ENCODE data around the gene LHX3. TPM values are rescaled to one million over a fixed set of nuclear protein-coding genes. Genes with fewer than 3 reads are reported as not detected.

Gene LHX3
- total RNA-seq, 4 donors from 2014 or later, result not detected

GRCh38 chr9:136247947-136248637, 43.2 kb upstream of the LHX3 start:
- intact Hi-C loops (cut with DNase I), result no loop called here
- H3K4me3 ChIP-seq, result no peak overlapping the region
- peak overlapping the region in 1 of 4 donors; percentile 33 for H3K27ac ChIP-seq
- H3K9me3 ChIP-seq, result no peaks in the 10 kb centered on the region
- H3K27me3 ChIP-seq, result peaks cover 0 to 51% (median 0%) of the 10 kb centered on the region in 4 donors
- H3K36me3 ChIP-seq, result no peaks in the 10 kb centered on the region
- DNase-seq, result no peak
- 45 to 58% methylated on average over 12 to 16 of the region's 24 CpGs for whole genome bisulfite sequencing, 2 donors
- H3K4me1 ChIP-seq, result peaks cover 11 to 65% (median 13%) of the 10 kb centered on the region in 3 donors
- TF ChIP-seq CTCF (IDR thresholded peaks at IDR 0.05) (no peak), POLR2A (IDR thresholded peaks at IDR 0.05) (no peak)

- H3K36me3 ChIP-seq, result no peaks in the 10 kb centered on the region
- no peaks in the 10 kb centered on the region for H3K9me3 ChIP-seq
- TF ChIP-seq CTCF (IDR thresholded peaks at IDR 0.05), result no peak
- no peak for TF ChIP-seq POLR2A (IDR thresholded peaks at IDR 0.05)
- intact Hi-C loops (cut with DNase I), result no loop called here
- DNase-seq, result no peak
- no peak overlapping the region for H3K4me3 ChIP-seq
- WGBS, 2 donors, result 33 to 36% methylated on average over 4 of the region's 9 CpGs
- peaks cover 11 to 69% (median 13%) of the 10 kb centered on the region in 3 donors for H3K4me1 ChIP-seq
- peaks cover 0 to 46% (median 0%) of the 10 kb centered on the region in 4 donors for H3K27me3 ChIP-seq
- peak overlapping the region in 1 of 4 donors; percentile 33 for H3K27ac ChIP-seq
Measured at GRCh38 chr9:136247551-136247916, 42.6 kb upstream of the LHX3 start.

- Histone ChIP-seq H3K36me3 (no peaks in the 10 kb centered on the region), H3K4me3 (no peak overlapping the region), H3K27ac (peak overlapping the region in 1 of 4 donors; percentile 33), H3K4me1 (peaks cover 11 to 69% (median 13%) of the 10 kb centered on the region in 3 donors), H3K27me3 (peaks cover 0 to 41% (median 0%) of the 10 kb centered on the region in 4 donors), H3K9me3 (no peaks in the 10 kb centered on the region)
- no peak for DNase-seq
- no peak for TF ChIP-seq CTCF (IDR thresholded peaks at IDR 0.05)
- no peak for TF ChIP-seq POLR2A (IDR thresholded peaks at IDR 0.05)
- 62 to 69% methylated on average over 22 to 23 of the region's 26 CpGs for WGBS, 2 donors
- intact Hi-C loops (cut with DNase I), result no loop called here
Measured at GRCh38 chr9:136246849-136247550, 42.1 kb upstream of the LHX3 start.

GRCh38 chr9:136245219-136246150, 40.6 kb upstream of the LHX3 start, which contains the start of gene QSOX2:
TSS of gene QSOX2 (minus strand) at chr9:136245812. CDS start at chr9:136245803, 9 bp downstream.
- no peaks in the 10 kb centered on the region for H3K36me3 ChIP-seq
- peak in 1 of 4 donors; percentile 10 for TF ChIP-seq POLR2A (IDR thresholded peaks at IDR 0.05)
- no peak for TF ChIP-seq CTCF (IDR thresholded peaks at IDR 0.05)
- intact Hi-C loops (cut with DNase I), result no loop called here

More at GRCh38 chr9:136245219-136246150, 40.6 kb upstream of the LHX3 start, which contains the start of gene QSOX2:
- H3K27ac ChIP-seq, result peak within 1 kb of the TSS; percentile 49 to 69 (median 64)
- H3K4me3 ChIP-seq, result peak within 1 kb of the TSS; percentile 66 to 93 (median 86)
- peak; percentile 30 for DNase-seq
- 0 to 1% methylated on average over 4 to 32 of the region's 112 CpGs for WGBS, 2 donors
- no peaks in the 10 kb centered on the region for H3K9me3 ChIP-seq
- peaks cover 0 to 31% (median 0%) of the 10 kb centered on the region in 4 donors for H3K27me3 ChIP-seq
- H3K4me1 ChIP-seq, result peaks cover 11 to 62% (median 13%) of the 10 kb centered on the region in 3 donors
